HK-2 (cell line): ENCODE data around the gene PRKCA.

Experiments used
- DNase-seq: peaks from one replicate; pipeline ENCODE4 v3.0.0-alpha.2; 2018; ENCODE audit not compliant: unreplicated experiment

The PRKCA gene

DNA sequence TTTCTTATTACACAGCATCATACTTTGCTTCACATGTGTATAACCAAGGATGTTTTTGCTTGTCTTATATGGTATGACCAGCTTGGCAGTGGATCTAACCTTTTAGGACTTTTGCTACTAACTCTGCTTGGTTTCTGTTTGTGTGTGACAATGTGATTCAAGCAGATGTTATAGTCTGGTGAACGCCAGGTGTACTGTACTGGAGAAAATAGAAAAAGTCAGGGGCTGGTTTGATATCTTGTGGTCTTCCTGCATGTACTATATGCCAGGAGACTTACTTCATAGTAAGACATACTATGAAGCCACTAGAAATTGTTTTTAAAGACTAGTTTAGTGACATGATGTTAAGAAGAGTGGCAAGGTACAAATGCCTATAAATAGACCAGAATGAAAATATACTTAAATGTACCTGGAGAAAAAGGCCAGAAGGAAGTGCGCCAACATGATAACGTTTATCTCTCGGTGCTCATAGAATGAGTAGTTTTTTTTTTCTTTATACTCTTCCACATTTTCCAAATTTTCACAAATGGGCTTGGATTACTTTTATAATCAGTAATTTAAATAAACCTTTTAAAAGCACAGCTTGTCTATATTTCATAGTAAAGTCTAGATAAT, 112.3 kb downstream of the PRKCA start:
- DNase-seq, result no peak

GRCh38 chr17:66415366-66416206, 113.2 kb downstream of the PRKCA start:
- DNase-seq, result peak; percentile 8

DNA sequence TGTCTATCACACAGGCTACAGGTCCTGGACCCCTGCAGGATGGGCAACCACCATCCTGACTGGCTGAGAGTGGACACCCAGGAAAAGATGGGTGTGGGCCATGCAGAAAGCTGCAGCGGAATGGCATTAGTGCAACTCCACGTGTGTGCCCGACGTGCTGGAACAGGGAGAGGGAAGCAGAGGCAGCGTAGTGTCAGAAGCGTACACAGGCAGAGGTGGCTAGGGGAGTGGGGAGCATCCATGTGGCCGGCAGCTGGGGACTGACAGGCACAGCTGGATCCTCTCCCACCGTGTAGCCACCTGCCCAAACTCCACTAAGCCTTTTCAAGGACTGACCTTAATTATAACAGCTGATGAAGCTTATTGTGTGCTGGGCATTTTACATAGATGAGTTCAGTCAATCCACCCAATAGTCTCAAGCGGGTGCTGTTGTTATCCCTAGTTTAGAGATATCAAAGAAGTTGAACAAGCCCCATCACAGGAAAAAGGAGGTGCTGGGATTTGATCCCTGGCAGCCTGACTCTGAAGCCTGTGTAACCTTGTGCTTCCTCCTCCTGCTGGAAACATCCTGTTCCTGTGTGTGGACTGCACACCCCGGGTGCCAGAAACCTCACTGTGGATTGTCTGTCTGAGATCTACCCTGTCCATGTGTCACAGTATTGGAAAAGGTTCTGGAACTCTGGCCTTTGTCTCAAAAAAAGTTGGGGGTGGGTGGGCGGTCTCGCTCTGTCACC, 114.0 kb downstream of the PRKCA start:
- no peak for DNase-seq

DNA sequence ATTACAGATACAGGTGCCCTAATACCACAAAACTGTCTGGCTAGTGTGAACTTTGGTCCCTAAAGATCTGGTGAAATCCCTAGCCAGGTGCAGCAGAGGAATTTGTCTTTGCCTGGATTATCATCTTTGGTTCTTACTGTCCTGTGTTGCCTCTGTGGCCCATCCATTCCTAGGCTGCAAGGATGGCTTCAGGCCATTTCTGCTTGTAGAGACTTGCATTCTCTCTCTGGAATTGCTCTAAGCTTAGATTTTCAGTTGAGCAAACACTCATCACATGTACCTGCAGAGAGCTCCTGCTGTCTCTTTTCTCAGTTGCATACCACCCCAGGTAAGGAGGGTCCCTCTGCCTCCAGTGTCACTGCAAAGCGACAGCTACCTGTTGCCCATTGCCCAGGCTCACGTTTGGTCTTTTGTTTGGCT, 114.9 kb downstream of the PRKCA start:
- no peak for DNase-seq

DNA sequence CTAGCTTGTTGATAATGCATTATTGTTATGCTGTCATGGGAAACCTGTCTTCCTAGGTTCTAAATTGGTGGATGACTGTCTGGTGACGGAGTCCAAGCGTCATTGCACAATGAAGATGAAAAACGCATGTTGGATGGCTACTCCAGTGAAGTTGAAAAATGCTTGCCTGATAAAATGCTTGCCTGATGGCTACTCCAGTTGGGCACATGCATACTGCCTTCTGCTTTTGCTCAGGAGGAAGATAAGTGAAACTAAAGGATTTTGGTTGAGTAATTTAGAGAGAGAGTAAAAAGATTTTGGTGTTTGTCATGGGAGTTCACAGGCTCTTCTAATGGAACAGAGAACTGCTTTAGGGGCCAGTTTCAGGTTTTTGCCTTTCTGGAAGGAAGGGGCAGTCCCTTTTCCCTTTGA, 118.6 kb downstream of the PRKCA start:
- no peak for DNase-seq

DNA sequence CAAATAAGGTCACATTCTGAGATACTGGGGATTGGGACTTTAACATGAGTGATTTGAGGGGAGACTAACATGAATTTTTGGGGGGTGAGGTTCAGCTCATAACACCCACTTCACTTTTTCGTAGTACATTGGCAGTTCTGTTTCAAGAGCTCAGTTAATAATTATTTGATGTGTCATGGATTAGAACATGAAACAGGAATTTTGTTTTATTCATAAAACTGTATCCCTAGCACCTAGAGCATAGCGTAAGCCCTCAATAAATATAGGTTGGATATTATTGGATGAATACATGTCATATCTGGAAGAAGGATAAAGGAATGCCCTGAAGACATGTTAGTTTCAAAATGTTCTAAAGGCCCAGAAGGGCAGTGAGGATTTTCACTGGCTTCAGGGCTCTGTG, 119.8 kb downstream of the PRKCA start:
- DNase-seq, result no peak

GRCh38 chr17:66423056-66423955, 120.9 kb downstream of the PRKCA start:
- DNase-seq, result no peak

DNA sequence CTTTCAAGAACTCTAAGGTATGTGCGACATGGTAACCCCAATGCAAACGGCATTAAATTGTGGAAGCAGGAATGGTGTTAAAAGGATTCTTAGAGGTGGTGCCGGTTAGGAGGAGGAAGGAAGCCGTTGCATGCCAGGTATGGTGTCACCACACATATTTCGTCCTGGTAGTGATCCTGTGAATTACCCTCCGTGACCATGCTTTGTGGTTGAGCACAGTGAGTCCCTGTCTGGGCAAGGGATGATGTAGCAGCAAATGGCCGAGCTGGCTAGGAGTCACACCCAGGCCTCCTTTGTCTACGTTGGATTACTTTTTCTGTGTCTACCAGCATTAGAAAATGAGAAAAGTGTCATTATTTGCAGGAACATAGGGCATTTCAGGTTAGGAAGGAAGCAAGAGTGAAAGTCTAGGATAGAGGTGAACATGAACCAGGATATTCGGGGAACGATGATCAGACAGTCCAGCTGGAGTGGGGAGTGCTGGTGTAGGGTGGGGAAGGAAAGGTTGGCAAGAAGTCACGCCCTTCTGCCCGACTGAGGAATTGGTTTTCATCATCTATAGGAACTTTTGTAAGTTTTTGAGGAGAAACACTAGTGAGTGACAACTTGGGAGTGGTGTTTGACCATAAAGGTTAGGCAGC, 123.5 kb downstream of the PRKCA start:
- peak; percentile 54 for DNase-seq

DNA sequence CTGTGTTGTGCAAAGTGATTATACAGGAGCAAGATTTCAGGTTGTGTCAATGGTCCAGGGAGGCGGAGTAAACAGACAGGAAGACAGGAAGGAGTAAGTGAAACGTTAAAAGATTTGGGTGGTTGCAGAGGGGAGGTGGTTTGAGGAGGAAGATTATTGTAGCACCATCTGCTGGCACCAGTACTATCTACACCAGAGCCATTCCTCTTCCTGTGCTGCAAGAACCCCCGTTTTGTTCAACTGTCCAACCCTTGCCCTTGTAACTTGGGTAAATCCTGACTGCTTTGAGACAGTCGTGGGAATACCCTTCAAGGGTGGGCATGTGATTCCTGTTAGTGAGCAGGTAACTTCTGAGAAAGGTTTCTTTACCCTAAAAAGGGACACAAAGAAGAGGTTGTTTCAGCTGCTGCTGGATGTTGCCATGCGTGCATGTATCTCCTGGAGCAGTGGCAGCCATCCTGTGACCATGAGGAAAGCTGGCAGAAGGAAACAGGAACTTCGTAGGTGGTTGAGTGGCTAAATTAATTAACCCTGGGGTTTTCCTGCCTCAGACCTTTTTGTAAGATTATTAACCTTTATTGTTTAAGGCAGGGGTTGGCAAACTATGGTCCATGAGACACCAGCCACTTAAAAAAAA, 124.1 kb downstream of the PRKCA start:
- peak; percentile 16 for DNase-seq

DNA sequence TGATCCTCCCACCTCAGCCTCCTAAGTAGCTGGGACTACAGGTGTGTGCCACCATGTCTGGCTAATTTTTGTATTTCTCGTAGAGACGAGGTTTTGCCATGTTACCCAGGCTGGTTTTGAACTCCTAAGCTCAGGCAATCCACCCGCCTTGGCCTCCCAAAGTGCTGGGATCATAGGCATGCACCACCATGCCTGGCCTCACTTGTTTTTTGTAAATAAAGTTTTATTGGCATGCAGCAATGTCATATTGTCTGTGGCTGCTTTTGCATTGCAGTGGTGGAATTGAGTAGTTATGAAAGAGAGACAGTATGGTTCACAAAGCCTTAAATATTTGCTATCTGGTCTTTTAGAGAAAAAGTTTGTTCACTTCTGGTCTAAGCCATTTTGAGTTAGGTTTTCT, 124.7 kb downstream of the PRKCA start:
- DNase-seq, result no peak

DNA sequence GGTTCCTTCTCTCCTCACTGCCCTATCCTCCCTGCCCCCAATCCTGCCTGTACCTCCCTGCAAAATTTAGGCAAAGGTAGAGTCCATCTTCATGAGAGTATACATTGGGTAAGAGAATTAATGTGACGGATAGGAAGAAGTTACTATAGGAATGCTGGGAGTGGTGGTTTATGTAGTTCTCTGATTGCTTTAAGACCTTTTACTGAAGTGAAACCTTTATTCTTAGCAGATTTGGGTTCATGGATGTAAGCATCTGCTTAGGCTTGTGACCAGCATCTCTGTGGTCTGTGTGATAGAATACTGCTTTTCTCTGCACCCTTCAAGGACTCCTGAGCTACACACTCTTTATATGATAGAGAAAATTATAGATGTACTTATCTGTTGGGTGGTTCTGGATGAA, 127.3 kb downstream of the PRKCA start:
- no peak for DNase-seq

- DNase-seq, result no peak
Observed at GRCh38 chr17:66430846-66431795, 128.7 kb downstream of the PRKCA start.

- no peak for DNase-seq
Observed at GRCh38 chr17:66431910-66432309, 129.5 kb downstream of the PRKCA start.

- DNase-seq, result no peak
Observed at GRCh38 chr17:66432411-66432957, 130.1 kb downstream of the PRKCA start.

DNA sequence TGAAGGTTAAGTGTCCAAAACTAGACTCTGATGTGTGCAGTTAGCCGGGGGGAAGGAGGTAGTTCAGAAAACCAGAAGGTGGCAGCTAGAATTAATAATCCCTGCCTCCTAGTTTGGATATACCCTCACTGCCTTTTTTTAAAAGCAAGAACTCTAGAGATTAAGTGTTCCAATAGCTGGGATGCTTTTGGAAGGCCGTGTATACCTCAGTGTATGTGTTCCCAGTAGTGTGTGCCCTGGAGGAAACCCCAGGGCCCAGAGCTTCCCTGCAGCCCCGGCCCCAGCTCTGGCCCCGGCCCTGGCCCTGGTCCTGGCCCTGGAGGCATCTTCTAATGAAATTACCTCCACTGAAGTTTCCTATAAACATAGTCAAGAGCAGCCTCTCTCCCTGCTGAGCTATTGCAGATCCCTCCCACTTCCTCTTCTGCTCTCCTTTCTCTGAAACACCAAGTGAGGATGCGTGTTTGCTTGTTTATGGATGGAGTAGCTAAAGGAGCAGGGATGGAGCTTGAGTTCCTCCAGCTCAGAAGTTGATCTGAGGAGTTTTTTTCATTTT, 130.7 kb downstream of the PRKCA start:
- DNase-seq, result no peak

DNA sequence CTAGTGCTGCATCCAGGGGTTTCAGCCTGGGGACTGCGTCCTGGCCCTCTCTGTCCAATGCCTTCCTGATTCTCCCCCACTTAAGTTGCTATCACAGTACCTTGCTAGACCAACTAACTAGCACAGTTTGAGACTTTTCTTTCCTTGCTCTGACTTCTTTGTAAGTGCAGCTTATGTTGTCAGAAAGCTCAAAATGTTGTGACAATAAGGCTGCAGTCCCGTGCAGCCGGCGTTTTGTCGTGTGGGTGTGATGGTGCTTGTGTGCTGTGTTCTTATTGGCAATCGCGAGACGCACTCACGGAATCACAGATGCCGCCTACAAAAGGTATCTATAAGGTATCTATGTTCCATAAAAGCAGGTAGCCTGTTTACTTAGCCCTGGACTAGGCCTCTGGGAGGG, 132.8 kb downstream of the PRKCA start:
- no peak for DNase-seq

- DNase-seq, result no peak
Observed at GRCh38 chr17:66436631-66437030, 134.2 kb downstream of the PRKCA start.

DNA sequence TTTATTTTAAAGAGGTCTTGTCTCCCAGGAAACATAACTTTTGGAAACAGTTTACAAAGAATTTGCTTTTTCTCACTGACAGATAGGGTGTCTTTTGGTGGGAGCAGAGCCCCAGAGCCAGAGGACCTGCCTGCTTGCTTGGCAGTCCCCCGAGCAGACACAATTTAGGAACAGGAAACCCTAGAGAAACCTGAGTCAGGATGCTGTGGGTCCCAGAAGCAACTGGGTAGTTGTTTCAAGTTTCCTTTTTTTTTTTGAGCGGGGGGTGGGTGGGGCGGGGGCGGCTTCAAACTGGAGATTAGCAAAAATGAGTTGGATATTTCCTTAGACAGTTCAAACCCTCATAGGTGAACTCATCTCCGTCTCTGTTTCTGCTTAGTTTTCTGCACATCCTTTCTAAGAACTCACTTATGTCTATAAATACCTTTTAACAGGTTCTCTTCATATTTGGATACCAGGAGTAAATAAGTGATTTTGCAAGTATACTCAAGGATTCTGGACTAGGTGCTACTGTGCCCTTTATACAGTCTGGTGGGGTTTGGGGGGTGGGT, 135.1 kb downstream of the PRKCA start:
- DNase-seq, result no peak

DNA sequence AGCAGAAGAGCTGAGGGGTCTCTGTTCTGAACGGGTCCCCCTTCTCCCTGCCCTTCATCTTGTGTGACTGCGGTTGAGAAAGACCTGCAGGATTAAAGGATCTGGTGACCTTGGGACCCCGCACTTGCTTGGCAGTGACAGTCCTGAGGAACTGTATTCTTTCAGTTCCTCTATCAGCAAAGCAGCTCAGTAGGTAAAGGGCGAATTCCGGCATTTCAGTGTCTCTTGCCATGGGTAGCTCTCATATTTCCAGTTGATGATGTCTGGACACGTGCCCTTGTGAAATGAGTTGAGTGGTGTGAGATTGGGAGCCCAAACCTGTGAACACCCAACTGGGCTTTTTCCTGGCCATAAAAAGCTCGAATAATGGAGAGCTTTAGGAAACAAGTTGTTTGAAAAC, 135.7 kb downstream of the PRKCA start:
- no peak for DNase-seq
